Panc1 (cell line): ENCODE results near the gene MFAP1. TPM values are rescaled to one million over a fixed set of nuclear protein-coding genes. Genes with fewer than 3 reads are reported as not detected.

Source experiments
- microRNA-seq: library from miRNA; unstranded; fragments of <30 nt; microRNA quantifications from one replicate; pipeline ENCODE4 v1.1.0, GENCODE V29; 2020; ENCODE audit not compliant: unreplicated experiment
- total RNA-seq: library from RNA; stranded (reverse); gene quantifications from one replicate; pipeline ENCODE4 v1.2.1, GENCODE V29; 2021; ENCODE audit not compliant: unreplicated experiment

The MFAP1 gene
- total RNA-seq, 1 experiment from 2014 or later: 29.7 TPM

Small RNA genes within 50 kb of the gene (microRNA-seq; reads per million reads assigned to microRNA genes)
- not detected for gene MIR1282

Other genes starting within 250 kb of the MFAP1 start
- gene PPIP5K1, start 234.5 kb downstream of the MFAP1 start, total RNA-seq: 56.6 TPM
- 2.4 TPM for gene CKMT1B, start 230.7 kb downstream of the MFAP1 start, total RNA-seq
- gene STRC, start 205.9 kb downstream of the MFAP1 start, total RNA-seq: not detected
- gene CATSPER2, start 175.8 kb downstream of the MFAP1 start, total RNA-seq: 3.5 TPM
- gene CKMT1A, start 130.8 kb downstream of the MFAP1 start, total RNA-seq: 4.6 TPM
- gene PDIA3, start 78.3 kb downstream of the MFAP1 start, total RNA-seq: 538 TPM
- gene ELL3, start 47.7 kb downstream of the MFAP1 start, total RNA-seq: 6.8 TPM
- gene SERF2, start 32.4 kb downstream of the MFAP1 start, total RNA-seq: 1,303 TPM
- gene SERINC4, start 24.5 kb downstream of the MFAP1 start, total RNA-seq: not detected
- 24.8 TPM for gene HYPK, start 24.1 kb downstream of the MFAP1 start, total RNA-seq
- gene WDR76, start 2.3 kb upstream of the MFAP1 start, total RNA-seq: 40.0 TPM